ENCODE data around the gene ZNF185.

DNA sequence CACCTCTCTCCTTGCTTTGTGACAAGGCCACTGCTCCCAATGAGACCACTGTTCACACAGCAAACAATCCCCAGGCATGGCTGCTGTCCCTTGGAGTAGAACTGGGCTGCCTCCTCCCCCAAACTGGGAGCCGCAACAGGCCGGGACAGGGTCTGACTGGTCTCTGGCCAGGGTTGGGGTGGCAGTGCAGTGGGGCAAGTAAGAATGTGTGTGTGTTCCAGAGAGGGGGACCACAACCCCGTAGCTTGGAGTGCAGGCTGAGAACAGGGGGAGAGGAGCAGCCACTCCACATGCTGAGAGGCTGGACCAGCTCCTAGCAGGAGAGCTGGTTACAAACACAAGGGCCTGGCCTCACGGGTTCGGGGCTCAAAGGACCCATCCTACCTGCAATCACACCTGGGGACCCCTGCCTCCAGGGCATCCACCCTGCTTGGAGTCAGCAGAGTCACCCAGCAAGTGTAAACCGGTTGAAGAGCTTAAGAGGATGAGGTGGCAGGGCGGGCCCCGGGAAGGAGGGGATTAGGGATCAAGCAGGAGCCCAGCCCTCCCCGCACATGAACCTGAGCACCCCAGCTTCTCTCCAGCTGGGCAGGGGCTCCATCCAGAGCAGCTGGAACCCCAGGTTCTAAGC, 3.8 kb upstream of the ZNF185 start:
- TF ChIP-seq EZH2 (IDR thresholded peaks at IDR 0.05; ENCODE audit: insufficient read depth, poor library complexity, severe bottlenecking) (no peak), EZH2phosphoT487 (IDR thresholded peaks at IDR 0.05; ENCODE audit: insufficient read depth, low read depth) (no peak)
